Neural progenitor cell (in vitro differentiated cells): ENCODE data around the gene TTC27. TPM values are rescaled to one million over a fixed set of nuclear protein-coding genes. Genes with fewer than 3 reads are reported as not detected.

ENCODE experiments used
- DNase-seq: peaks from one replicate; pipeline ENCODE4 v3.0.0-alpha.2; 2016; ENCODE audit warnings: low spot score
- H2AFZ ChIP-seq: fragments of 200-600 bp; sonication (generic); replicated peaks from 2 replicates; pipeline ENCODE4 v1.6.1; 2016; ENCODE audit warnings: antibody characterized with exemption
- H3F3A ChIP-seq: fragments of 200-600 bp; sonication (generic); 2 replicates; pipeline ENCODE4 v1.6.1; 2016; ENCODE audit warnings: antibody characterized with exemption, low read depth
- H3K27ac ChIP-seq: fragments of 200-600 bp; sonication (generic); 2 replicates; pipeline ENCODE4 v1.5.1; 2016; ENCODE audit warnings: mild to moderate bottlenecking
- H3K27me3 ChIP-seq: fragments of 200-600 bp; sonication (generic); 2 replicates; pipeline ENCODE4 v1.6.1; 2016; ENCODE audit warnings: mild to moderate bottlenecking, moderate library complexity
- H3K36me3 ChIP-seq: fragments of 200-600 bp; sonication (generic); 2 replicates; pipeline ENCODE4 v1.5.1; 2016
- H3K4me1 ChIP-seq: fragments of 200-600 bp; sonication (generic); 2 replicates; pipeline ENCODE4 v1.6.1; 2016; ENCODE audit warnings: mixed run types
- H3K4me2 ChIP-seq: fragments of 200-600 bp; sonication (generic); 2 replicates; pipeline ENCODE4 v1.6.1; 2016
- H3K4me3 ChIP-seq: fragments of 200-600 bp; sonication (generic); 2 replicates; pipeline ENCODE4 v1.5.1; 2016
- H3K79me2 ChIP-seq: fragments of 200-600 bp; sonication (generic); 2 replicates; pipeline ENCODE4 v1.6.1; 2016; ENCODE audit warnings: low read depth
- H3K9ac ChIP-seq: fragments of 200-600 bp; sonication (generic); 2 replicates; pipeline ENCODE4 v1.6.1; 2016
- H3K9me3 ChIP-seq: fragments of 200-600 bp; sonication (generic); 2 replicates; pipeline ENCODE4 v1.5.1; 2016; ENCODE audit warnings: low read depth
- H4K20me1 ChIP-seq: fragments of 200-600 bp; sonication (generic); 2 replicates; pipeline ENCODE4 v1.6.1; 2016; ENCODE audit warnings: low read depth
- H3K27ac Mint-ChIP-seq: 3 replicates; pipeline ENCODE4 v1.8.0; 2021; ENCODE audit warnings: mixed read lengths
- H3K27me3 Mint-ChIP-seq: 2 replicates; pipeline ENCODE4 v1.8.0; 2022; ENCODE audit warnings: low read depth, mild to moderate bottlenecking, inconsistent platforms, moderate library complexity, mixed read lengths; ENCODE audit not compliant: insufficient read depth
- H3K36me3 Mint-ChIP-seq: 3 replicates; pipeline ENCODE4 v1.8.0; 2021; ENCODE audit warnings: mixed read lengths
- H3K4me1 Mint-ChIP-seq: 3 replicates; pipeline ENCODE4 v1.8.0; 2021; ENCODE audit warnings: mixed read lengths
- H3K4me3 Mint-ChIP-seq: 3 replicates; pipeline ENCODE4 v1.8.0; 2021; ENCODE audit warnings: mild to moderate bottlenecking, moderate library complexity, mixed read lengths
- H3K9me3 Mint-ChIP-seq: 3 replicates; pipeline ENCODE4 v1.8.0; 2020; ENCODE audit warnings: mixed read lengths
- CTCF ChIP-seq: fragments of 200-600 bp; sonication (generic); IDR thresholded peaks from 2 replicates; pipeline ENCODE4 v1.5.1; 2017; ENCODE audit warnings: antibody characterized with exemption, mild to moderate bottlenecking
- EZH2 ChIP-seq: fragments of 200-600 bp; sonication (generic); IDR thresholded peaks from 2 replicates; pipeline ENCODE4 v1.6.1; 2017; ENCODE audit warnings: antibody characterized with exemption, mild to moderate bottlenecking, moderate library complexity
- EZH2phosphoT487 ChIP-seq: fragments of 200-600 bp; sonication (generic); IDR thresholded peaks from 2 replicates; pipeline ENCODE4 v1.6.1; 2017; ENCODE audit warnings: antibody characterized with exemption
- total RNA-seq: library from RNA; depleted of rRNA; stranded (reverse); fragments of >200 nt; gene quantifications from 2 replicates; pipeline ENCODE4 v1.2.3, GENCODE V29; 2015; ENCODE audit warnings: low replicate concordance

The TTC27 gene
- total RNA-seq, 1 donor from 2014 or later: 32.5 TPM

GRCh38 chr2:32760628-32761027 lies 132.8 kb downstream of the TTC27 start:
- Histone ChIP-seq H2AFZ (no peak overlapping the region), H3K4me3 (no peak overlapping the region), H3K36me3 (no peaks in the 10 kb centered on the region), H3K9me3 (no peaks in the 10 kb centered on the region), H3K9ac (no peak overlapping the region), H3K4me2 (peak overlapping the region; percentile 17), H3K79me2 (no peaks in the 10 kb centered on the region), H3K27ac (peak overlapping the region; percentile 67), H3K27me3 (no peaks in the 10 kb centered on the region), H4K20me1 (no peaks in the 10 kb centered on the region), H3K4me1 (peaks cover 10% of the 10 kb centered on the region), H3F3A (no peaks in the 10 kb centered on the region)
- Mint-ChIP-seq H3K4me3 (no peak overlapping the region), H3K4me1 (no peaks in the 10 kb centered on the region), H3K27me3 (no peaks in the 10 kb centered on the region), H3K36me3 (no peaks in the 10 kb centered on the region), H3K27ac (no peak overlapping the region), H3K9me3 (peaks cover 3% of the 10 kb centered on the region)
- peak; percentile 48 for DNase-seq
- TF ChIP-seq CTCF: no peak
- no peak for TF ChIP-seq EZH2phosphoT487
- TF ChIP-seq EZH2: no peak

DNA sequence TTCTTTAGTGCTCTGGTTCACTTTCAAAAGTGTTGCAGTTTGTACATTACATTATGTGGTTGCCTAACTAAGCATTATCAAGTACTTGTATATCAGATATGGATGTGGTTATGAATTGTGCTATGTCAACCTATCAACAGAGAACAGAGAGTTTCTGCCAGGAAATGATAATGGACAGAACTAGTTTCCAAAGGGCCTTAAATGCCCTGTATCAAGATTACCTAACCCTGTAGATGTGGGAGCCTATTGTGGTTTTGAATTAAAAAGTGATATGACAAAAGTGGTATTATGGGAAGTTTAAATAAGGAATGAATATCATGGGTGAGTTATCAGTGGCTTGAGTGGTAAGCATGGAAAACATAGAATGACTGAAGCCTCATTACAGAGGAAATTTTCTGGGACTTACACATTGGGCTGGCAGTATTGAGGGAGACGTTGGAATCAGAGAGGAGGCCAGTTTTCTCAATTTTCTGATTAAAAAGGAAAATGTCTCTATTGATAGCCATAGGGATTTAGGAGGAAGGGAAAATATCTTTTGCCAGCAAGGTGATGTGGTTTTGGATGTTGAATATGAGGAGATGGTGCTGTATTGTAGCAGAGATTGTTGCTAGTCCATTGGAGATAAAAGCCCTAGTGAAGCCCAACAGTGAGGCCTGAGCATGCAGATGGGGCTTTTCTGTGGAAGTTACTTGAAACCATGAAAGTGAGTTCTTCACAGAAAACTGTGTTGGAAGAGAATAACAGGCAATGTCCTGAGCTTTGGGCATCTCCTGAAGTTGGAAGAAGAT lies 140.7 kb downstream of the TTC27 start:
- no peak overlapping the region for H3K4me2 ChIP-seq
- no peak overlapping the region for H3K27ac ChIP-seq
- TF ChIP-seq CTCF (no peak), EZH2 (no peak), EZH2phosphoT487 (no peak)
- H3K27ac Mint-ChIP-seq: no peak overlapping the region
- no peaks in the 10 kb centered on the region for H3K9me3 ChIP-seq
- no peak overlapping the region for H3K4me3 Mint-ChIP-seq
- no peaks in the 10 kb centered on the region for H3K27me3 Mint-ChIP-seq
- peaks cover 2% of the 10 kb centered on the region for H3K36me3 Mint-ChIP-seq
- no peaks in the 10 kb centered on the region for H4K20me1 ChIP-seq
- no peak for DNase-seq
- H3K4me3 ChIP-seq: no peak overlapping the region
- H3K27me3 ChIP-seq: no peaks in the 10 kb centered on the region
- H2AFZ ChIP-seq: no peak overlapping the region
- H3K9me3 Mint-ChIP-seq: no peaks in the 10 kb centered on the region
- no peak overlapping the region for H3K9ac ChIP-seq
- H3K79me2 ChIP-seq: no peaks in the 10 kb centered on the region
- H3K36me3 ChIP-seq: no peaks in the 10 kb centered on the region
- H3F3A ChIP-seq: peaks cover 8% of the 10 kb centered on the region
- no peaks in the 10 kb centered on the region for H3K4me1 Mint-ChIP-seq
- H3K4me1 ChIP-seq: peaks cover 9% of the 10 kb centered on the region

GRCh38 chr2:32770360-32770759 lies 142.5 kb downstream of the TTC27 start:
- peaks cover 8% of the 10 kb centered on the region for H3F3A ChIP-seq

More at GRCh38 chr2:32770360-32770759, 142.5 kb downstream of the TTC27 start:
- Histone ChIP-seq H3K9ac (no peak overlapping the region), H3K27me3 (no peaks in the 10 kb centered on the region), H3K79me2 (no peaks in the 10 kb centered on the region), H3K9me3 (no peaks in the 10 kb centered on the region), H3K36me3 (no peaks in the 10 kb centered on the region), H4K20me1 (no peaks in the 10 kb centered on the region), H3K4me3 (no peak overlapping the region), H3K27ac (no peak overlapping the region), H2AFZ (no peak overlapping the region), H3K4me1 (peaks cover 9% of the 10 kb centered on the region), H3K4me2 (no peak overlapping the region)
- DNase-seq: no peak
- Mint-ChIP-seq H3K27ac (no peak overlapping the region), H3K27me3 (no peaks in the 10 kb centered on the region), H3K4me1 (no peaks in the 10 kb centered on the region), H3K4me3 (no peak overlapping the region), H3K9me3 (peaks cover 2% of the 10 kb centered on the region), H3K36me3 (peaks cover 2% of the 10 kb centered on the region)
- TF ChIP-seq CTCF: no peak
- no peak for TF ChIP-seq EZH2
- no peak for TF ChIP-seq EZH2phosphoT487
